Gastrocnemius medialis (tissue), 4 donors: ENCODE data around the gene DPP4. TPM values are rescaled to one million over a fixed set of nuclear protein-coding genes. Genes with fewer than 3 reads are reported as not detected.

ENCODE experiments used
- ATAC-seq, 2 donors: fragments of 150-250 bp; one replicate each; pipeline ENCODE4 v1.9.1; 2016
- DNase-seq, 2 donors: peaks; one replicate each; pipeline ENCODE4 v3.0.0-alpha.2; 2019
- H3K27ac ChIP-seq, 4 donors: fragments of 200-600 bp; sonication (generic); 1 replicate in 1 of 4; 2 replicates in 3 of 4; pipeline ENCODE4 v1.5.1; 2016 to 2018; ENCODE audit warnings: mild to moderate bottlenecking in 2 of 4, moderate library complexity in 1 of 4
- H3K27me3 ChIP-seq, 3 donors: fragments of 200-600 bp; sonication (generic) in 2 of 3; 1 replicate in 1 of 3; 2 replicates in 2 of 3; pipeline versions ENCODE4 v1.5.1 to v1.6.0; 2016 to 2019; ENCODE audit warnings: mild to moderate bottlenecking in 1 of 3, moderate library complexity in 1 of 3
- H3K36me3 ChIP-seq, 2 donors: fragments of 200-600 bp; sonication (generic) in 1 of 2; one replicate each; pipeline ENCODE4 v1.5.1; 2017 to 2018
- H3K4me1 ChIP-seq, 2 donors: fragments of 200-600 bp; sonication (generic) in 1 of 2; one replicate each; pipeline ENCODE4 v1.5.1; 2016 to 2017; ENCODE audit warnings: mild to moderate bottlenecking in 2 of 2
- H3K4me3 ChIP-seq, 4 donors: fragments of 200-600 bp; sonication (generic) in 3 of 4; 1 replicate in 1 of 4; 2 replicates in 3 of 4; pipeline ENCODE4 v1.5.1; 2016 to 2019; ENCODE audit warnings: mild to moderate bottlenecking in 2 of 4
- H3K9me3 ChIP-seq, 3 donors: fragments of 200-600 bp; sonication (generic) in 2 of 3; 1 replicate in 1 of 3; 2 replicates in 2 of 3; pipeline ENCODE4 v1.5.1; 2016 to 2019
- CTCF ChIP-seq, 5 experiments: fragments of 450-650 bp in 3 of 5; fragments of 200-600 bp in 2 of 5; sonication (generic) in 2 of 5; IDR thresholded peaks in 4 of 5; conservative IDR thresholded peaks in 1 of 5; 1 replicate in 4 of 5; 2 replicates in 1 of 5; pipeline ENCODE4 v1.5.1; 2016 to 2019; ENCODE audit warnings: antibody characterized with exemption in 5 of 5, mild to moderate bottlenecking in 3 of 5, moderate library complexity in 3 of 5
- POLR2A ChIP-seq, 2 donors: fragments of 450-650 bp; IDR thresholded peaks; one replicate each; pipeline ENCODE4 v1.6.1; 2017; ENCODE audit warnings: antibody characterized with exemption in 2 of 2, mild to moderate bottlenecking in 2 of 2, moderate library complexity in 2 of 2
- in situ Hi-C, 4 donors: fragments of 200-750 bp; cut with MboI; loops; one replicate each; pipeline versions ENCODE4 v1.15.0 to v1.8.0; 2017; ENCODE audit warnings: low sequenced_read_pairs in 4 of 4
- intact Hi-C: fragments of 100-400 bp; cut with DNase I; formaldehyde crosslinking; loops from one replicate; pipeline ENCODE4 v1.15.1; 2023; ENCODE audit warnings: low total_unique reads
- total RNA-seq, 4 donors: library from RNA; depleted of rRNA; stranded (reverse); fragments of >200 nt; gene quantifications; one replicate each; pipeline versions ENCODE4 v1.1.0 to v1.2.3, GENCODE V29; 2016

DPP4 gene
- total RNA-seq = 1 to 10 TPM; 2.2 to 7.9 (median 3.7) TPM

GRCh38 chr2:162073888-162074631 lies at the start of gene DPP4:
DPP4 (minus strand) TSS chr2:162074215; CDS start chr2:162073981, 234 bp downstream.
- TF ChIP-seq CTCF (IDR thresholded peaks at IDR 0.05 in 4 of 5, conservative IDR thresholded peaks at IDR 0.05 in 1 of 5) (no peak), POLR2A (IDR thresholded peaks at IDR 0.05) (no peak)

GRCh38 chr2:162118166-162119031 lies 44.4 kb upstream of the DPP4 start:
- Histone ChIP-seq H3K4me3 (no peak overlapping the region), H3K36me3 (no peaks in the 10 kb centered on the region), H3K4me1 (peaks cover 5 to 8% of the 10 kb centered on the region in 2 donors), H3K9me3 (no peaks in the 10 kb centered on the region), H3K27ac (peak overlapping the region in 1 of 4 donors; percentile 3), H3K27me3 (no peaks in the 10 kb centered on the region)
- intact Hi-C loops = no loop called here
- DNase-seq (peak in 1 of 2 donors; percentile 14), ATAC-seq (peak; percentile 23 to 58)
- TF ChIP-seq CTCF (IDR thresholded peaks at IDR 0.05 in 4 of 5, conservative IDR thresholded peaks at IDR 0.05 in 1 of 5) (no peak), POLR2A (IDR thresholded peaks at IDR 0.05) (no peak)
- in situ Hi-C loops = no loop called here

More at GRCh38 chr2:162073888-162074631, at the start of gene DPP4:
- ATAC-seq (peak in 1 of 2 donors; percentile 48), DNase-seq (no peak)
- Histone ChIP-seq H3K36me3 (no peaks in the 10 kb centered on the region), H3K27ac (peak within 1 kb of the TSS in 1 of 4 donors; percentile 37), H3K27me3 (peaks cover 3 to 16% (median 7%) of the 10 kb centered on the region in 3 donors), H3K4me1 (peaks cover 4 to 5% of the 10 kb centered on the region in 2 donors), H3K4me3 (peak within 1 kb of the TSS; percentile 43 to 56 (median 54)), H3K9me3 (no peaks in the 10 kb centered on the region)
- in situ Hi-C loops (no loop called here), intact Hi-C loops (no loop called here)

GRCh38 chr2:162116352-162116751 lies 42.3 kb upstream of the DPP4 start:
- no peak for TF ChIP-seq POLR2A (IDR thresholded peaks at IDR 0.05)
- in situ Hi-C loops = no loop called here

GRCh38 chr2:162115076-162115475 lies 41.1 kb upstream of the DPP4 start:
- Histone ChIP-seq H3K4me1 (peaks cover 7 to 8% of the 10 kb centered on the region in 2 donors), H3K9me3 (no peaks in the 10 kb centered on the region), H3K36me3 (no peaks in the 10 kb centered on the region), H3K27ac (no peak overlapping the region), H3K4me3 (no peak overlapping the region), H3K27me3 (no peaks in the 10 kb centered on the region)
- in situ Hi-C loops (no loop called here), intact Hi-C loops (no loop called here)
- DNase-seq (no peak), ATAC-seq (no peak)
- TF ChIP-seq CTCF (IDR thresholded peaks at IDR 0.05 in 4 of 5, conservative IDR thresholded peaks at IDR 0.05 in 1 of 5) (no peak), POLR2A (IDR thresholded peaks at IDR 0.05) (no peak)

More at GRCh38 chr2:162116352-162116751, 42.3 kb upstream of the DPP4 start:
- Histone ChIP-seq H3K4me3 (no peak overlapping the region), H3K4me1 (peaks cover 7 to 8% of the 10 kb centered on the region in 2 donors), H3K27ac (no peak overlapping the region), H3K36me3 (no peaks in the 10 kb centered on the region), H3K27me3 (no peaks in the 10 kb centered on the region), H3K9me3 (no peaks in the 10 kb centered on the region)
- DNase-seq (no peak), ATAC-seq (no peak)
- intact Hi-C loops = no loop called here

GRCh38 chr2:162114271-162114670 lies 40.3 kb upstream of the DPP4 start:
- H3K4me3 ChIP-seq = no peak overlapping the region
- TF ChIP-seq CTCF (IDR thresholded peaks at IDR 0.05 in 4 of 5, conservative IDR thresholded peaks at IDR 0.05 in 1 of 5) (no peak), POLR2A (IDR thresholded peaks at IDR 0.05) (no peak)
- no peak overlapping the region for H3K27ac ChIP-seq
- intact Hi-C loops = no loop called here
- no peaks in the 10 kb centered on the region for H3K36me3 ChIP-seq
- H3K9me3 ChIP-seq = no peaks in the 10 kb centered on the region
- ATAC-seq (no peak), DNase-seq (no peak)
- in situ Hi-C loops = no loop called here
- H3K4me1 ChIP-seq = peaks cover 7 to 8% of the 10 kb centered on the region in 2 donors
- H3K27me3 ChIP-seq = no peaks in the 10 kb centered on the region
